KBM-7 (cell line): ENCODE data around the gene CDCP1.
A peak's percentile ranks its signal among the peaks of the same experiment; 100 is the strongest.
"Not testable (repeated sequence)": the region's sequence is repeated elsewhere in the genome, so short reads cannot be mapped to it uniquely, and the experiment has no call there.

ENCODE experiments used
- DNase-seq: peaks from one replicate; pipeline ENCODE4 v3.0.0-alpha.2; 2015
- in situ Hi-C: fragments of 300-500 bp; cut with MboI; formaldehyde crosslinking; loops from 2 replicates; pipeline ENCODE4 v1.14.3; 2020; ENCODE audit warnings: low sequenced_read_pairs, low pct_unique_long_range_greater_than_20kb, mixed read lengths

The CDCP1 gene

GRCh38 chr3:45067941-45068340 lies 78.2 kb downstream of the CDCP1 start:
- DNase-seq = no peak
- in situ Hi-C loops = no loop called here

GRCh38 chr3:45067486-45067885 lies 78.7 kb downstream of the CDCP1 start:
- in situ Hi-C loops = no loop called here
- no peak for DNase-seq

GRCh38 chr3:45066109-45066801 lies 79.9 kb downstream of the CDCP1 start:
- DNase-seq = no peak
- in situ Hi-C loops = no loop called here

- no peak for DNase-seq
- in situ Hi-C loops = no loop called here
Measured at GRCh38 chr3:45065373-45065720, 80.8 kb downstream of the CDCP1 start.

GRCh38 chr3:45064512-45065372 lies 81.4 kb downstream of the CDCP1 start:
- DNase-seq = peak; percentile 88

GRCh38 chr3:45062697-45063070 lies 83.5 kb downstream of the CDCP1 start:
- DNase-seq = no peak
- in situ Hi-C loops = no loop called here

More at GRCh38 chr3:45064512-45065372, 81.4 kb downstream of the CDCP1 start:
- in situ Hi-C loops = no loop called here

GRCh38 chr3:45060165-45060892 lies 85.8 kb downstream of the CDCP1 start:
- in situ Hi-C loops = no loop called here
- DNase-seq = no peak

GRCh38 chr3:45059132-45059531 lies 87.0 kb downstream of the CDCP1 start:
- in situ Hi-C loops = no loop called here
- no peak for DNase-seq

GRCh38 chr3:45057557-45057956 lies 88.6 kb downstream of the CDCP1 start:
- DNase-seq = no peak
- in situ Hi-C loops = no loop called here

- no peak for DNase-seq
- in situ Hi-C loops = no loop called here
Measured at GRCh38 chr3:45056608-45057301, 89.4 kb downstream of the CDCP1 start.

GRCh38 chr3:45055411-45056143 lies 90.6 kb downstream of the CDCP1 start:
- peak; percentile 63 for DNase-seq
- in situ Hi-C loops = no loop called here

GRCh38 chr3:45055032-45055410 lies 91.2 kb downstream of the CDCP1 start:
- in situ Hi-C loops = no loop called here
- no peak for DNase-seq

- in situ Hi-C loops = no loop called here
- no peak for DNase-seq
Measured at GRCh38 chr3:45054196-45054857, 91.9 kb downstream of the CDCP1 start.

- DNase-seq, in situ Hi-C loops: not testable (repeated sequence)
Measured at GRCh38 chr3:45053805-45054195, 92.4 kb downstream of the CDCP1 start.

GRCh38 chr3:45051685-45052084 lies 94.5 kb downstream of the CDCP1 start:
- no peak for DNase-seq
- in situ Hi-C loops = no loop called here

GRCh38 chr3:45049807-45050206 lies 96.4 kb downstream of the CDCP1 start:
- in situ Hi-C loops = loop anchor here (10.0 to 25.0 kb wide), 3 partner anchors 165 to 612 kb away; no protein-coding TSS in a partner anchor
- DNase-seq = no peak

GRCh38 chr3:45048244-45048643 lies 97.9 kb downstream of the CDCP1 start:
- in situ Hi-C loops = loop anchor here (10.0 to 25.0 kb wide), 3 partner anchors 167 to 614 kb away; no protein-coding TSS in a partner anchor
- DNase-seq = no peak

GRCh38 chr3:45043728-45044299 lies 102.4 kb downstream of the CDCP1 start:
- DNase-seq = peak; percentile 22
- in situ Hi-C loops = loop anchor here (10.0 to 25.0 kb wide), 3 partner anchors 171 to 618 kb away; no protein-coding TSS in a partner anchor
